Endothelial cell of umbilical vein (primary cell): ENCODE results near the gene NXPH1. TPM values are rescaled to one million over a fixed set of nuclear protein-coding genes. Genes with fewer than 3 reads are reported as not detected.

ENCODE experiments used
- BruUV-seq: library from RNA; stranded (reverse); fragments of 400-500 nt; replicated peaks from 2 replicates; lab custom pipeline; 2021; lab: Mats Ljungman, UMichigan
- CTCF ChIA-PET: fragments of 300-600, 350-600 bp; sonication (Branson Sonifier 250); formaldehyde crosslinking; loops from one replicate; lab custom pipeline; 2021; ENCODE audit warnings: antibody characterized with exemption, inconsistent platforms; lab: Charles Lee
- POLR2A ChIA-PET: fragments of 300-600, 350-600 bp; sonication (Branson Sonifier 250); formaldehyde crosslinking; loops from one replicate; lab custom pipeline; 2021; ENCODE audit warnings: antibody characterized with exemption, inconsistent platforms; lab: Charles Lee
- DNase-seq: peaks from one replicate; pipeline ENCODE4 v3.0.0-alpha.2; 2011; ENCODE audit warnings: low read depth, low spot score
- FAIRE-seq: peaks from 2 replicates; lab custom pipeline; 2011; peaks lifted over from hg19 to GRCh38; lab: Jason Lieb, UNC
- H2AFZ ChIP-seq: 2 replicates; pipeline ENCODE4 v1.6.0; 2012; ENCODE audit warnings: low read depth, low read length, control low read depth, inconsistent platforms
- H3K27ac ChIP-seq: 2 replicates; pipeline ENCODE4 v1.5.1; 2011; ENCODE audit warnings: low read depth, mild to moderate bottlenecking, control low read depth, low read length, moderate library complexity; ENCODE audit not compliant: insufficient read depth
- H3K27me3 ChIP-seq, 2 experiments: 2 replicates each; pipeline versions ENCODE4 v1.6.0 to v1.6.1; 2011; ENCODE audit warnings: low read length in 2 of 2, mixed read lengths in 1 of 2; ENCODE audit not compliant: control insufficient read depth in 2 of 2, insufficient read depth in 2 of 2
- H3K36me3 ChIP-seq, 2 experiments: 2 replicates in 1 of 2; 3 replicates in 1 of 2; pipeline ENCODE4 v1.5.1; 2011; ENCODE audit warnings: low read length in 2 of 2, mild to moderate bottlenecking in 1 of 2, moderate library complexity in 1 of 2; ENCODE audit not compliant: control insufficient read depth in 2 of 2, insufficient read depth in 2 of 2; ENCODE audit errors: extremely low read depth in 1 of 2
- H3K4me1 ChIP-seq: 3 replicates; pipeline ENCODE4 v1.5.1; 2011; ENCODE audit warnings: mild to moderate bottlenecking, low read length; ENCODE audit not compliant: control insufficient read depth, insufficient read depth; ENCODE audit errors: extremely low read depth
- H3K4me2 ChIP-seq: 2 replicates; pipeline ENCODE4 v1.6.1; 2011; ENCODE audit warnings: low read length, control low read depth, mixed read lengths; ENCODE audit not compliant: insufficient read depth
- H3K4me3 ChIP-seq, 3 experiments: fragments of 200-600 bp in 1 of 3; sonication (generic), shearing (Covaris generic) in 1 of 3; replicated peaks in 1 of 3; 2 replicates each; pipeline ENCODE4 v1.5.1; 2011 to 2016; ENCODE audit warnings: control low read depth in 3 of 3, low read length in 3 of 3, mild to moderate bottlenecking in 2 of 3, inconsistent platforms in 1 of 3, low read depth in 1 of 3, moderate library complexity in 1 of 3; ENCODE audit not compliant: insufficient read depth in 1 of 3
- H3K79me2 ChIP-seq: 2 replicates; pipeline ENCODE4 v1.6.0; 2012; ENCODE audit warnings: low read length, inconsistent platforms; ENCODE audit not compliant: control insufficient read depth, insufficient read depth
- H3K9ac ChIP-seq: replicated peaks from 2 replicates; pipeline ENCODE3; 2011; ENCODE audit warnings: low read length, control low read depth; ENCODE audit not compliant: insufficient read depth; ENCODE audit errors: extremely low read depth
- H3K9me1 ChIP-seq: replicated peaks from 3 replicates; pipeline ENCODE4 v1.6.0; 2011; ENCODE audit warnings: mild to moderate bottlenecking, low read length; ENCODE audit not compliant: control insufficient read depth, insufficient read depth; ENCODE audit errors: extremely low read depth
- H3K9me3 ChIP-seq: replicated peaks from 2 replicates; pipeline ENCODE4 v1.5.1; 2012; ENCODE audit warnings: low read length, inconsistent platforms; ENCODE audit not compliant: control insufficient read depth, insufficient read depth
- H4K20me1 ChIP-seq: replicated peaks from 2 replicates; pipeline ENCODE3; 2011; ENCODE audit warnings: mild to moderate bottlenecking, low read length; ENCODE audit not compliant: control insufficient read depth, insufficient read depth; ENCODE audit errors: extremely low read depth
- EZH2 ChIP-seq: IDR thresholded peaks from 2 replicates; pipeline ENCODE4 v1.6.1; 2012; ENCODE audit warnings: borderline replicate concordance, low read depth, mild to moderate bottlenecking, moderate library complexity, low read length, inconsistent platforms; ENCODE audit not compliant: severe bottlenecking
- FOS ChIP-seq: IDR thresholded peaks from 2 replicates; pipeline ENCODE4 v1.6.1; 2011; ENCODE audit warnings: mild to moderate bottlenecking, low read length, moderate library complexity, borderline replicate concordance; ENCODE audit not compliant: insufficient read depth
- GATA2 ChIP-seq: IDR thresholded peaks from 2 replicates; pipeline ENCODE4 v1.7.0; 2011; ENCODE audit warnings: low read depth, mild to moderate bottlenecking, moderate library complexity, mixed read lengths, low read length; ENCODE audit not compliant: insufficient read length, insufficient read depth
- JUN ChIP-seq: IDR thresholded peaks from 2 replicates; pipeline ENCODE4 v1.6.1; 2011; ENCODE audit warnings: borderline replicate concordance, low read depth; ENCODE audit not compliant: insufficient read length, insufficient read depth
- MAX ChIP-seq: IDR thresholded peaks from 2 replicates; pipeline ENCODE4 v1.6.1; 2011; ENCODE audit not compliant: insufficient read depth, insufficient read length
- MYC ChIP-seq: IDR thresholded peaks from one replicate; pipeline ENCODE4 v1.6.1; 2011; ENCODE audit warnings: mild to moderate bottlenecking, low read depth, low read length
- POLR2A ChIP-seq: IDR thresholded peaks from 2 replicates; pipeline ENCODE4 v1.6.1; 2012; ENCODE audit warnings: low read depth, mild to moderate bottlenecking, control low read depth, low read length
- POLR2AphosphoS5 ChIP-seq: IDR thresholded peaks from 2 replicates; pipeline ENCODE4 v1.6.1; 2012; ENCODE audit warnings: low read depth, mild to moderate bottlenecking, control low read depth, low read length, moderate library complexity; ENCODE audit not compliant: insufficient read depth
- dilution Hi-C: fragments of 300-500 bp; cut with MboI; formaldehyde crosslinking; loops from one replicate; pipeline ENCODE4 v1.15.0; 2019; ENCODE audit warnings: low sequenced_read_pairs; ENCODE audit not compliant: extremely low pct_ligation_motif_present
- intact Hi-C: fragments of 100-400 bp; cut with micrococcal nuclease; formaldehyde crosslinking; loops from one replicate; pipeline ENCODE4 v1.10.0; 2022
- polyA plus RNA-seq, 4 experiments: library from polyadenylated mRNA; depleted of rRNA in 3 of 4; stranded (reverse) in 3 of 4; unstranded in 1 of 4; fragments of >200 nt; gene quantifications; 2 replicates each; pipeline versions ENCODE4 v1.2.1 to v1.2.3, GENCODE V29; 2011 to 2012; ENCODE audit warnings: missing spikeins in 1 of 4
- total RNA-seq: library from RNA; stranded (reverse); gene quantifications from 2 replicates; pipeline ENCODE4 v1.2.3, GENCODE V29; 2021
- TF ChIP-seq, protein P1 (sequence below), 2 donors: IDR thresholded peaks; 1 replicate in 1 of 2; 2 replicates in 1 of 2; pipeline ENCODE4 v1.5.1; 2011; ENCODE audit warnings: low read length in 2 of 2, mild to moderate bottlenecking in 2 of 2, moderate library complexity in 2 of 2, control low read depth in 1 of 2, inconsistent platforms in 1 of 2, low read depth in 1 of 2; ENCODE audit not compliant: insufficient read depth in 1 of 2; ENCODE audit errors: extremely low read depth in 1 of 2

NXPH1 gene
- total and polyA plus RNA-seq, 2 donors (not counting 3 experiments of a cell fraction or from before 2014, with no cell fraction given), result not detected

GRCh38 chr7:8481096-8481495 lies 47.7 kb downstream of the NXPH1 start:
- Histone ChIP-seq H3K27me3 (no peaks in the 10 kb centered on the region), H3K27ac (no peak overlapping the region), H3K4me2 (no peak overlapping the region), H3K36me3 (no peaks in the 10 kb centered on the region), H3K9me3 (no peaks in the 10 kb centered on the region), H3K4me3 (no peak overlapping the region), H4K20me1 (no peaks in the 10 kb centered on the region), H3K9me1 (no peaks in the 10 kb centered on the region), H3K9ac (no peak overlapping the region), H3K4me1 (no peaks in the 10 kb centered on the region), H3K79me2 (no peaks in the 10 kb centered on the region), H2AFZ (no peak overlapping the region)
- dilution Hi-C loops (no loop called here), intact Hi-C loops (no loop called here)
- ChIA-PET CTCF (no interaction called here), POLR2A (no interaction called here)
- TF ChIP-seq MYC (no peak), GATA2 (no peak), JUN (no peak), EZH2 (no peak), MAX (no peak), POLR2A (no peak), FOS (no peak), POLR2AphosphoS5 (no peak)
- TF ChIP-seq, protein P1, sequence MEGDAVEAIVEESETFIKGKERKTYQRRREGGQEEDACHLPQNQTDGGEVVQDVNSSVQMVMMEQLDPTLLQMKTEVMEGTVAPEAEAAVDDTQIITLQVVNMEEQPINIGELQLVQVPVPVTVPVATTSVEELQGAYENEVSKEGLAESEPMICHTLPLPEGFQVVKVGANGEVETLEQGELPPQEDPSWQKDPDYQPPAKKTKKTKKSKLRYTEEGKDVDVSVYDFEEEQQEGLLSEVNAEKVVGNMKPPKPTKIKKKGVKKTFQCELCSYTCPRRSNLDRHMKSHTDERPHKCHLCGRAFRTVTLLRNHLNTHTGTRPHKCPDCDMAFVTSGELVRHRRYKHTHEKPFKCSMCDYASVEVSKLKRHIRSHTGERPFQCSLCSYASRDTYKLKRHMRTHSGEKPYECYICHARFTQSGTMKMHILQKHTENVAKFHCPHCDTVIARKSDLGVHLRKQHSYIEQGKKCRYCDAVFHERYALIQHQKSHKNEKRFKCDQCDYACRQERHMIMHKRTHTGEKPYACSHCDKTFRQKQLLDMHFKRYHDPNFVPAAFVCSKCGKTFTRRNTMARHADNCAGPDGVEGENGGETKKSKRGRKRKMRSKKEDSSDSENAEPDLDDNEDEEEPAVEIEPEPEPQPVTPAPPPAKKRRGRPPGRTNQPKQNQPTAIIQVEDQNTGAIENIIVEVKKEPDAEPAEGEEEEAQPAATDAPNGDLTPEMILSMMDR (IDR thresholded peaks at IDR 0.05; ENCODE audit: extremely low read depth in 1 of 2, insufficient read depth in 1 of 2, low read depth in 1 of 2, low read length in 2 of 2), result no peak
- FAIRE-seq (no peak), DNase-seq (no peak)
- no TSS peak for BruUV-seq
